DND-41 (cell line): Measurements from ENCODE around the gene ELAVL2.

ENCODE experiments used
- ATAC-seq: fragments of 200-7000 bp; cut with Tn5 transposase; 3 replicates; pipeline ENCODE4 v1.9.1; 2021; ENCODE audit warnings: low read depth; ENCODE audit not compliant: insufficient read depth
- DNase-seq: peaks from one replicate; pipeline ENCODE4 v3.0.0-alpha.2; 2020
- H2AFZ ChIP-seq: 2 replicates; pipeline ENCODE4 v1.6.0; 2012; ENCODE audit warnings: low read depth, low read length
- H3K27ac ChIP-seq: 2 replicates; pipeline ENCODE4 v1.5.1; 2012; ENCODE audit warnings: low read length, inconsistent platforms
- H3K27me3 ChIP-seq: fragments of 200-600 bp; sonication (generic); 2 replicates; pipeline ENCODE4 v1.6.0; 2012; ENCODE audit warnings: low read length, mild to moderate bottlenecking, inconsistent platforms; ENCODE audit not compliant: insufficient read depth, poor library complexity
- H3K36me3 ChIP-seq: 2 replicates; pipeline ENCODE4 v1.5.1; 2012; ENCODE audit warnings: low read length, inconsistent platforms; ENCODE audit not compliant: insufficient read depth
- H3K4me1 ChIP-seq: 2 replicates; pipeline ENCODE4 v1.5.1; 2012; ENCODE audit warnings: mild to moderate bottlenecking, low read length; ENCODE audit not compliant: insufficient read depth
- H3K4me2 ChIP-seq: 2 replicates; pipeline ENCODE4 v1.6.0; 2012; ENCODE audit warnings: mild to moderate bottlenecking, moderate library complexity, low read length, inconsistent platforms; ENCODE audit not compliant: insufficient read depth
- H3K4me3 ChIP-seq, 2 experiments: fragments of 200-600 bp in 1 of 2; shearing (Covaris generic) in 1 of 2; 2 replicates each; pipeline ENCODE4 v1.5.1; 2012 to 2016; ENCODE audit warnings: inconsistent platforms in 2 of 2, low read length in 2 of 2, mild to moderate bottlenecking in 2 of 2, low read depth in 1 of 2, moderate library complexity in 1 of 2
- H3K79me2 ChIP-seq: 2 replicates; pipeline ENCODE4 v1.6.0; 2012; ENCODE audit warnings: low read length, inconsistent platforms; ENCODE audit not compliant: insufficient read depth
- H3K9ac ChIP-seq: 2 replicates; pipeline ENCODE4 v1.6.0; 2012; ENCODE audit warnings: low read depth, mild to moderate bottlenecking, inconsistent platforms, low read length, moderate library complexity
- H3K9me3 ChIP-seq: 2 replicates; pipeline ENCODE4 v1.5.1; 2012; ENCODE audit warnings: low read length, moderate library complexity, mild to moderate bottlenecking, inconsistent platforms; ENCODE audit not compliant: insufficient read depth, severe bottlenecking
- H4K20me1 ChIP-seq: 2 replicates; pipeline ENCODE4 v1.6.0; 2012; ENCODE audit warnings: low read length; ENCODE audit not compliant: insufficient read depth
- CTCF ChIP-seq: IDR thresholded peaks from 2 replicates; pipeline ENCODE4 v1.5.1; 2012; ENCODE audit warnings: borderline replicate concordance, low read length, moderate library complexity, mild to moderate bottlenecking; ENCODE audit not compliant: poor library complexity, severe bottlenecking; ENCODE audit errors: extremely low read depth
- EZH2 ChIP-seq: IDR thresholded peaks from 3 replicates; pipeline ENCODE4 v1.6.1; 2012; ENCODE audit warnings: borderline replicate concordance, low read depth, mild to moderate bottlenecking, moderate library complexity, low read length, inconsistent platforms; ENCODE audit not compliant: severe bottlenecking

The ELAVL2 gene

DNA sequence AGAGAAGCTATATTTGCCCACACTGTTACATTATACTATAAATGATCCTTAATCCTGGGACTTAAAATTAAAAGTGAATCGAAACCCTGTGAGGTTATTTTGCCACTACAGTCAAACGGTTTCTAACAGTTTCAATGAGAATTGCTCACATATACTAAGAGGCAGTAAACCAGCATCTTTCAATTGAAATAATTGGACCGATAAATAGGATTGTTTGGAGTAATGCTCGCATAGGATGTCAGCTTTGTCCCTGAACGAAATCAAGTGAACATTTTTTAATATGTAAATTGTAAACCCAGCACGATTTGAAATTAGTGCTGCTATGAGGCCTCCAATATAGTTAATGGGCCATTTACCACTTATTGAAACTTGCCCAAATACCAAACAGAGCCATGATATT lies 60.5 kb downstream of the ELAVL2 start:
- no peak overlapping the region for H3K4me3 ChIP-seq
- H3K9ac ChIP-seq: no peak overlapping the region
- H3K27ac ChIP-seq: no peak overlapping the region
- ATAC-seq (no peak), DNase-seq (no peak)
- H3K36me3 ChIP-seq: no peaks in the 10 kb centered on the region
- no peak for TF ChIP-seq EZH2
- no peaks in the 10 kb centered on the region for H3K79me2 ChIP-seq
- no peak overlapping the region for H3K4me2 ChIP-seq
- no peaks in the 10 kb centered on the region for H3K9me3 ChIP-seq
- H2AFZ ChIP-seq: no peak overlapping the region
- H3K27me3 ChIP-seq: no peaks in the 10 kb centered on the region
- H3K4me1 ChIP-seq: no peaks in the 10 kb centered on the region
- H4K20me1 ChIP-seq: no peaks in the 10 kb centered on the region

GRCh38 chr9:23764219-23764618 lies 61.8 kb downstream of the ELAVL2 start:
- Histone ChIP-seq H4K20me1 (no peaks in the 10 kb centered on the region), H2AFZ (no peak overlapping the region), H3K4me2 (no peak overlapping the region), H3K4me1 (no peaks in the 10 kb centered on the region), H3K9me3 (no peaks in the 10 kb centered on the region), H3K27ac (no peak overlapping the region), H3K79me2 (no peaks in the 10 kb centered on the region), H3K4me3 (no peak overlapping the region), H3K27me3 (no peaks in the 10 kb centered on the region), H3K9ac (no peak overlapping the region), H3K36me3 (no peaks in the 10 kb centered on the region)
- TF ChIP-seq EZH2 (no peak), CTCF (no peak)
- ATAC-seq (no peak), DNase-seq (no peak)

GRCh38 chr9:23754551-23754950 lies 71.5 kb downstream of the ELAVL2 start:
- Histone ChIP-seq H3K4me3 (no peak overlapping the region), H3K79me2 (no peaks in the 10 kb centered on the region), H3K27me3 (no peaks in the 10 kb centered on the region), H3K9ac (no peak overlapping the region), H3K4me2 (no peak overlapping the region), H2AFZ (no peak overlapping the region), H3K36me3 (no peaks in the 10 kb centered on the region), H3K27ac (no peak overlapping the region), H3K4me1 (no peaks in the 10 kb centered on the region), H4K20me1 (no peaks in the 10 kb centered on the region), H3K9me3 (no peaks in the 10 kb centered on the region)
- no peak for TF ChIP-seq EZH2
- no peak for TF ChIP-seq CTCF
- no peak for ATAC-seq
- no peak for DNase-seq

DNA sequence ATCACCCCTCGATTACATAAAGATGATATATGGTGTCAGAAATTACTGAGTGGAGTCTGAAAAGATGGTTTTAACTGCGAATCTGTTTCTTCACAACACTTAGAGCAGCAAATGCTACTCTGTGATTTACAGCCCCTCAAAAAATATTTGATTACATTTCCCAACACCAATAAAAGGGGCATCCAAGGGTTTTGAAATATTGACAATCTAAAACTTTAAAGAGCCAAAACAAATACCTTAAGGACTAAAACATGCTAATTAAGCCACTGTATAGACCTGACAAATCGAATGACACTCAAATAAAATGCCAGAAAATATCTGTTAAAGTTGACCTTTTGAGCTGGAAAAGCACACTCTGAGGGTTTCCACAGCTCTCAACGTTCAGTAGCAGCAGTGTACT lies 73.2 kb downstream of the ELAVL2 start:
- Histone ChIP-seq H3K27ac (no peak overlapping the region), H3K9ac (no peak overlapping the region), H3K79me2 (no peaks in the 10 kb centered on the region), H3K4me2 (no peak overlapping the region), H3K4me1 (no peaks in the 10 kb centered on the region), H2AFZ (no peak overlapping the region), H3K9me3 (no peaks in the 10 kb centered on the region), H3K4me3 (no peak overlapping the region), H3K27me3 (no peaks in the 10 kb centered on the region), H4K20me1 (no peaks in the 10 kb centered on the region), H3K36me3 (no peaks in the 10 kb centered on the region)
- ATAC-seq: no peak
- DNase-seq: no peak
- TF ChIP-seq CTCF: no peak
- no peak for TF ChIP-seq EZH2
